Omental fat pad (tissue), 4 donors: ENCODE results near the gene HOXA5. TPM values are rescaled to one million over a fixed set of nuclear protein-coding genes. Genes with fewer than 3 reads are reported as not detected.
A peak's percentile ranks its signal among the peaks of the same experiment; 100 is the strongest.

Source experiments
- ATAC-seq: fragments of 150-250 bp; one replicate; pipeline ENCODE4 v1.9.1; 2016; ENCODE audit warnings: mild to moderate bottlenecking, moderate library complexity; ENCODE audit not compliant: low FRiP score
- DNase-seq: peaks from one replicate; pipeline ENCODE4 v3.0.0-alpha.2; 2019; ENCODE audit warnings: low spot score
- CTCF ChIP-seq, 3 donors: fragments of 450-650 bp; IDR thresholded peaks; one replicate each; pipeline ENCODE4 v1.5.1; 2016 to 2017; ENCODE audit warnings: antibody characterized with exemption in 3 of 3, mild to moderate bottlenecking in 3 of 3, moderate library complexity in 2 of 3
- total RNA-seq, 4 donors: library from RNA; depleted of rRNA; stranded (reverse); fragments of >200 nt; gene quantifications; one replicate each; pipeline ENCODE4 v1.1.0, GENCODE V29; 2016

The HOXA5 gene
- total RNA-seq, 4 donors from 2014 or later = 10.4 to 39.4 (median 26.5) TPM

GRCh38 chr7:27159266-27160144 is 16.0 kb upstream of the HOXA5 start:
- ATAC-seq (no peak), DNase-seq (peak; percentile 19)

GRCh38 chr7:27158436-27159265 is 15.2 kb upstream of the HOXA5 start:
- TF ChIP-seq CTCF (IDR thresholded peaks at IDR 0.05) = no peak
- peak; percentile 14 for DNase-seq
- ATAC-seq = no peak

More at GRCh38 chr7:27159266-27160144, 16.0 kb upstream of the HOXA5 start:
- no peak for TF ChIP-seq CTCF (IDR thresholded peaks at IDR 0.05)

GRCh38 chr7:27157702-27158431 is 14.4 kb upstream of the HOXA5 start:
- DNase-seq = peak; percentile 15
- TF ChIP-seq CTCF (IDR thresholded peaks at IDR 0.05) = no peak
- ATAC-seq = no peak

GRCh38 chr7:27156916-27157701 is 13.6 kb upstream of the HOXA5 start:
- TF ChIP-seq CTCF (IDR thresholded peaks at IDR 0.05) = no peak
- ATAC-seq = no peak
- DNase-seq = peak; percentile 20

- TF ChIP-seq CTCF (IDR thresholded peaks at IDR 0.05) = no peak
- peak; percentile 37 for ATAC-seq
- DNase-seq = peak; percentile 39
Measured at GRCh38 chr7:27156508-27156898, 13.0 kb upstream of the HOXA5 start, which contains the start of gene HOXA7. Gene HOXA7, minus strand, starts transcription at chr7:27156675. Its CDS starts 130 bp downstream, at chr7:27156545.
